Neural progenitor cell (in vitro differentiated cells): ENCODE data around the gene SEPTIN6.

Experiments
- EZH2phosphoT487 ChIP-seq: fragments of 200-600 bp; sonication (generic); IDR thresholded peaks from 2 replicates; pipeline ENCODE4 v1.6.1; 2017; ENCODE audit warnings: antibody characterized with exemption
- TF ChIP-seq, protein P1 (sequence below): fragments of 200-600 bp; sonication (generic); IDR thresholded peaks from 2 replicates; pipeline ENCODE4 v1.5.1; 2017; ENCODE audit warnings: antibody characterized with exemption, mild to moderate bottlenecking

DNA sequence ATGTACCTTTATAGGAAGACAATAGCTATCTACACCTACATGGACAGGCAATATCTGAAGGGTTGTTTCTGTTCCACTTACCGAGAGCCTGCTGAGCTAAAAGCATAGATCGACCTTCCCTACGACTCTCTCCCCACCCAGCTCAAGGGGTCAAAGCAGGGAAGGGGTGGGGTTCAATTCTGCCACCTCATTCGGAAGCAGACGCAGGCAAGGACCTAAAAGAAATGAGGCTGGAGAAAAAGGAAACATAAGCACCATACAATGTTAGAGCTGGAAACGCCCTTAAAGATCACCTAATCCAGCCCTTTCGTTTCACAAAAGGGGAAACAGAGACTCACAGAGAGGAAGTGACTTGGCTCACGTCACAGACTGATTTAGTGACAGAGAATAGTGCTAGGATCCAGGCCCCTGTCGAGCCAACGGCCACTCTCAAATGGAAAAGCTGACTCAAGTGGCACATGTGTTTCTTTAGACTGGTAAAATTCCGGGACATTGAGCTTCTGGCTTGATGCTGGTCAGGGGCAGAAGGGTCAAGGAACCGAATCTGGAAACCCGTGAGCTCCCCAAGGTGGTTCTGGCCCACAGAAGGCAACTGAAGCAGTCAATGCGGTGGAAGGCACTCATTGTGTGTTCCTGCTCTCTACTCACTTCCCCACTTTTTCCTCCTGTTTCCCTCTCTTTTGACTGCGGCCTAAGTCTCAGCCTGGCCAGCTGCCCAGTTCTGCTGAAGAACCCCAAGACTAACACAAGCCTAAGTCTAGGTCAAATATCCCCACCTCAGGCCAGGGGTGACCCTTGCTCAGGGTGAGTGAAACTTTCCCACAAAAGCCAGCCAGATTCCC, 7.5 kb downstream of the SEPTIN6 start:
- TF ChIP-seq EZH2phosphoT487 = no peak
- TF ChIP-seq, protein P1, sequence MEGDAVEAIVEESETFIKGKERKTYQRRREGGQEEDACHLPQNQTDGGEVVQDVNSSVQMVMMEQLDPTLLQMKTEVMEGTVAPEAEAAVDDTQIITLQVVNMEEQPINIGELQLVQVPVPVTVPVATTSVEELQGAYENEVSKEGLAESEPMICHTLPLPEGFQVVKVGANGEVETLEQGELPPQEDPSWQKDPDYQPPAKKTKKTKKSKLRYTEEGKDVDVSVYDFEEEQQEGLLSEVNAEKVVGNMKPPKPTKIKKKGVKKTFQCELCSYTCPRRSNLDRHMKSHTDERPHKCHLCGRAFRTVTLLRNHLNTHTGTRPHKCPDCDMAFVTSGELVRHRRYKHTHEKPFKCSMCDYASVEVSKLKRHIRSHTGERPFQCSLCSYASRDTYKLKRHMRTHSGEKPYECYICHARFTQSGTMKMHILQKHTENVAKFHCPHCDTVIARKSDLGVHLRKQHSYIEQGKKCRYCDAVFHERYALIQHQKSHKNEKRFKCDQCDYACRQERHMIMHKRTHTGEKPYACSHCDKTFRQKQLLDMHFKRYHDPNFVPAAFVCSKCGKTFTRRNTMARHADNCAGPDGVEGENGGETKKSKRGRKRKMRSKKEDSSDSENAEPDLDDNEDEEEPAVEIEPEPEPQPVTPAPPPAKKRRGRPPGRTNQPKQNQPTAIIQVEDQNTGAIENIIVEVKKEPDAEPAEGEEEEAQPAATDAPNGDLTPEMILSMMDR = no peak
